K562 (cell line): ENCODE data around the gene HNRNPU. TPM values are rescaled to one million over a fixed set of nuclear protein-coding genes. Genes with fewer than 3 reads are reported as not detected.

Experiments used
- ATAC-seq: fragments of 200-7000 bp; cut with Tn5 transposase; 3 replicates; pipeline ENCODE4 v1.9.1; 2020; ENCODE audit warnings: moderate library complexity
- BruUV-seq: library from RNA; stranded (reverse); fragments of 400-500 nt; replicated peaks from 2 replicates; lab custom pipeline; 2021; lab: Mats Ljungman, UMichigan
- CTCF ChIA-PET: fragments of 300-600 bp; formaldehyde crosslinking; extraction: SDS; loops from one replicate; lab custom pipeline; 2021; ENCODE audit warnings: low intra/inter-chr PET ratio; lab: Yijun Ruan, JAX
- POLR2A ChIA-PET: fragments of 300-600, 350-650 bp; sonication (Branson Sonifier 250); formaldehyde crosslinking; extraction: SDS; loops from one replicate; lab custom pipeline; 2021; ENCODE audit warnings: antibody characterized with exemption, inconsistent platforms; lab: Yijun Ruan, JAX
- DNase-seq, 4 experiments: peaks; one replicate each; pipeline versions ENCODE4 v3.0.0 to v3.0.0-alpha.2; 2011 to 2018; ENCODE audit warnings: low spot score in 3 of 4, mixed read lengths in 3 of 4; ENCODE audit errors: extremely low read depth in 1 of 4
- FAIRE-seq: peaks from 2 replicates; lab custom pipeline; 2011; peaks lifted over from hg19 to GRCh38; lab: Jason Lieb, UNC
- H2AFZ ChIP-seq: 2 replicates; pipeline ENCODE4 v1.6.0; 2011; ENCODE audit warnings: low read depth, low read length, control low read depth, inconsistent platforms
- H3K27ac ChIP-seq: fragments of 200-600 bp; 3 replicates; pipeline ENCODE4 v1.8.0; 2011; ENCODE audit warnings: low read depth, mild to moderate bottlenecking, control low read depth, inconsistent platforms, low read length, moderate library complexity, mixed read lengths; ENCODE audit errors: extremely low read depth
- H3K27me3 ChIP-seq, 2 experiments: fragments of 300-600 bp in 1 of 2; 2 replicates in 1 of 2; 3 replicates in 1 of 2; pipeline versions ENCODE4 v1.6.0 to v1.8.0; 2011; ENCODE audit warnings: inconsistent platforms in 2 of 2, low read length in 2 of 2, mild to moderate bottlenecking in 1 of 2, mixed read lengths in 1 of 2, moderate library complexity in 1 of 2; ENCODE audit not compliant: control insufficient read depth in 2 of 2, insufficient read depth in 2 of 2
- H3K36me3 ChIP-seq: fragments of 300-600 bp; 3 replicates; pipeline ENCODE4 v1.8.0; 2011; ENCODE audit warnings: mild to moderate bottlenecking, low read length, inconsistent platforms; ENCODE audit not compliant: control insufficient read depth, insufficient read depth
- H3K4me1 ChIP-seq, 2 experiments: fragments of 200-600 bp in 1 of 2; replicated peaks in 1 of 2; 2 replicates in 1 of 2; 3 replicates in 1 of 2; pipeline versions ENCODE4 v1.5.1 to v1.8.0; 2011; ENCODE audit warnings: inconsistent platforms in 2 of 2, low read length in 2 of 2, mild to moderate bottlenecking in 1 of 2, mixed read lengths in 1 of 2, moderate library complexity in 1 of 2; ENCODE audit not compliant: control insufficient read depth in 2 of 2, insufficient read depth in 2 of 2
- H3K4me2 ChIP-seq: 2 replicates; pipeline ENCODE4 v1.6.1; 2011; ENCODE audit warnings: low read length, control low read depth, inconsistent platforms, mixed read lengths; ENCODE audit not compliant: insufficient read depth
- H3K4me3 ChIP-seq: fragments of 200-600 bp; sonication (generic), shearing (Covaris generic); 2 replicates; pipeline ENCODE4 v1.5.1; 2016; ENCODE audit warnings: control low read depth, inconsistent platforms
- H3K79me2 ChIP-seq: fragments of 200-600 bp; 3 replicates; pipeline ENCODE4 v1.8.0; 2011; ENCODE audit warnings: low read length, inconsistent platforms; ENCODE audit not compliant: control insufficient read depth, insufficient read depth
- H3K9ac ChIP-seq, 2 experiments: 2 replicates each; pipeline versions ENCODE4 v1.6.0 to v1.6.1; 2011; ENCODE audit warnings: low read depth in 2 of 2, low read length in 2 of 2, control low read depth in 1 of 2, inconsistent platforms in 1 of 2, mild to moderate bottlenecking in 1 of 2, mixed read lengths in 1 of 2; ENCODE audit not compliant: insufficient read depth in 1 of 2
- H3K9me1 ChIP-seq: one replicate; pipeline ENCODE4 v1.6.0; 2011; ENCODE audit warnings: inconsistent platforms, mild to moderate bottlenecking, low read length, moderate library complexity; ENCODE audit not compliant: control insufficient read depth, insufficient read depth
- H3K9me3 ChIP-seq: replicated peaks from 2 replicates; pipeline ENCODE4 v1.5.1; 2011; ENCODE audit warnings: low read depth, low read length, inconsistent platforms; ENCODE audit not compliant: control insufficient read depth, insufficient read depth
- H4K20me1 ChIP-seq: replicated peaks from 2 replicates; pipeline ENCODE4 v1.6.1; 2011; ENCODE audit warnings: low read length, inconsistent platforms, mixed read lengths; ENCODE audit not compliant: control insufficient read depth, insufficient read depth
- ATF3 ChIP-seq, 2 experiments: fragments of 450-650 bp in 1 of 2; sonication (generic) in 1 of 2; formaldehyde crosslinking in 1 of 2; IDR thresholded peaks in 1 of 2; conservative IDR thresholded peaks in 1 of 2; 2 replicates each; pipeline versions ENCODE4 v1.6.1 to v1.8.1; 2016 to 2023; ENCODE audit warnings: mild to moderate bottlenecking in 2 of 2, moderate library complexity in 2 of 2, inconsistent platforms in 1 of 2, missing genetic modification reagents in 1 of 2
- HDAC3 ChIP-seq: fragments of 450-650 bp; IDR thresholded peaks from 2 replicates; pipeline ENCODE4 v1.6.1; 2018; ENCODE audit warnings: borderline replicate concordance, mild to moderate bottlenecking, moderate library complexity; ENCODE audit not compliant: partially characterized antibody
- KAT7 ChIP-seq: sonication (generic); formaldehyde crosslinking; IDR thresholded peaks from 2 replicates; pipeline ENCODE4 v1.8.0; 2022; ENCODE audit warnings: missing genetic modification reagents, mild to moderate bottlenecking, borderline replicate concordance
- POLR2A ChIP-seq: fragments of 450-650 bp; conservative IDR thresholded peaks from 2 replicates; pipeline ENCODE4 v1.6.1; 2016
- POLR2H ChIP-seq: IDR thresholded peaks from 2 replicates; pipeline ENCODE4 v1.6.1; 2016; ENCODE audit warnings: missing genetic modification characterization, low read depth, mild to moderate bottlenecking, control low read depth, missing compliant biosample characterization, moderate library complexity
- SPI1 ChIP-seq: IDR thresholded peaks from 2 replicates; pipeline ENCODE4 v1.6.1; 2011; ENCODE audit warnings: low read depth, low read length, control low read depth, borderline replicate concordance
- XRCC5 ChIP-seq: fragments of 200-400 bp; formaldehyde crosslinking; IDR thresholded peaks from 2 replicates; pipeline ENCODE4 v1.6.1; 2017; ENCODE audit warnings: low read depth, mild to moderate bottlenecking, low read length
- ZBTB33 ChIP-seq: sonication (generic); formaldehyde crosslinking; IDR thresholded peaks from 2 replicates; pipeline ENCODE4 v1.8.1; 2023; ENCODE audit warnings: mild to moderate bottlenecking, missing genetic modification reagents
- WGBS: fragments of 100-300 bp; shearing (Covaris generic); methylation state at CpG from one replicate; pipeline ENCODE4 v1.1.6; 2016; ENCODE audit warnings: low coverage, mixed read lengths; ENCODE audit not compliant: insufficient coverage; ENCODE audit errors: missing lambda C conversion rate; 5-methylcytosine and 5-hydroxymethylcytosine counted together
- in situ Hi-C: fragments of 300-500 bp; cut with MboI; formaldehyde crosslinking; loops from 4 replicates; pipeline ENCODE4 v1.15.0; 2018; ENCODE audit warnings: inconsistent platforms, mixed read lengths
- intact Hi-C: fragments of 100-400 bp; cut with micrococcal nuclease; formaldehyde crosslinking; loops from 2 replicates; pipeline ENCODE4 v1.14.2; 2022
- polyA plus RNA-seq, 8 experiments: library from polyadenylated mRNA; depleted of rRNA in 4 of 8; stranded (reverse) in 5 of 8; unstranded in 3 of 8; fragments of >200 nt; fragmentation: Nextera tagmentation in 2 of 8; fragmentation: Illumina TruSeq in 1 of 8; extraction: Ambion mirVana in 2 of 8; extraction: Trizol in 1 of 8; gene quantifications; 2 replicates each; pipeline versions ENCODE4 v1.2.1 to v1.2.3, GENCODE V29; 2011 to 2014; ENCODE audit warnings: inconsistent platforms in 1 of 8, missing spikeins in 1 of 8
- total RNA-seq, 7 experiments: library from RNA; depleted of rRNA in 6 of 7; stranded (reverse); fragments of >200 nt in 6 of 7; fragmentation: Illumina TruSeq in 2 of 7; extraction: Trizol in 2 of 7; gene quantifications; 2 replicates each; pipeline versions ENCODE4 v1.2.1 to v1.2.3, GENCODE V29; 2011 to 2021; ENCODE audit warnings: low replicate concordance in 1 of 7

HNRNPU gene
- total and polyA plus RNA-seq, 9 of the 15 experiments (the other 6 are each of a cell fraction or from before 2014, with no cell fraction given), result 159 to 777 (median 577) TPM

- peak overlapping the region; percentile 88 for H3K4me2 ChIP-seq
- H3K27ac ChIP-seq, result peak overlapping the region; percentile 98; the same call in 1 of the 3 replicates
- no peaks in the 10 kb centered on the region for H3K27me3 ChIP-seq
- H3K9ac ChIP-seq, result peak overlapping the region; percentile 4 to 94; a peak in 2 of 4 replicates
- no TSS peak for BruUV-seq
- peak overlapping the region; percentile 96 for H3K4me3 ChIP-seq
- intact Hi-C loops, result loop anchor here (5.0 kb wide), 1 partner anchor 1604 kb away; the partner anchor contains the start of genes CEP170 and SDCCAG8
- DNase-seq, result no peak
- no peaks in the 10 kb centered on the region for H3K9me3 ChIP-seq
- ATAC-seq, result no peak
- no peak overlapping the region for H2AFZ ChIP-seq
- ChIA-PET CTCF (no interaction called here), POLR2A (interaction anchor here (0.7 to 24.0 kb wide), 6 partner anchors 17 to 191 kb away, joined by 3 to 485 read pairs (median 4); partner anchors contain the start of gene COX20)
- 17% methylated on average over 2 of the region's 2 CpGs for WGBS
- H3K4me1 ChIP-seq, result peaks cover 7 to 12% of the 10 kb centered on the region in 2 experiments; a peak in 3 of 5 replicates
- H4K20me1 ChIP-seq, result peaks cover 46% of the 10 kb centered on the region
- peaks cover 74% of the 10 kb centered on the region for H3K36me3 ChIP-seq
- TF ChIP-seq KAT7 (CRISPR knock-in tag) (peak; percentile 50; the same call in 1 of the 2 replicates), ATF3 (IDR thresholded peaks at IDR 0.05) (0 out of 2 replicates have a peak, but pooled peaks have one; percentile 10), ATF3 (CRISPR knock-in tag; conservative IDR thresholded peaks at IDR 0.05) (no peak), XRCC5 (no peak), SPI1 (peak; percentile 41; the same call in 1 of the 2 replicates), POLR2A (0 out of 2 replicates have a peak, but pooled peaks have one; percentile 5), POLR2H (tag) (0 out of 2 replicates have a peak, but pooled peaks have one; percentile 22), ZBTB33 (CRISPR knock-in tag) (no peak), HDAC3 (peak; percentile 16)
- in situ Hi-C loops, result loop anchor here (5.0 kb wide), 1 partner anchor 181 kb away; no protein-coding TSS in a partner anchor
- peaks cover 98% of the 10 kb centered on the region for H3K79me2 ChIP-seq
- peaks cover 2% of the 10 kb centered on the region for H3K9me1 ChIP-seq
- FAIRE-seq, result no peak
Observed at GRCh38 chr1:244860914-244861610, 3.3 kb downstream of the HNRNPU start.
